ENCODE data around the gene GPR27. TPM values are rescaled to one million over a fixed set of nuclear protein-coding genes. Genes with fewer than 3 reads are reported as not detected.

The GPR27 gene
- total and polyA plus RNA-seq, 2 of the 8 experiments (the other 6 are each of a cell fraction or from before 2014, with no cell fraction given) = 11.3 to 12.5 TPM

DNA sequence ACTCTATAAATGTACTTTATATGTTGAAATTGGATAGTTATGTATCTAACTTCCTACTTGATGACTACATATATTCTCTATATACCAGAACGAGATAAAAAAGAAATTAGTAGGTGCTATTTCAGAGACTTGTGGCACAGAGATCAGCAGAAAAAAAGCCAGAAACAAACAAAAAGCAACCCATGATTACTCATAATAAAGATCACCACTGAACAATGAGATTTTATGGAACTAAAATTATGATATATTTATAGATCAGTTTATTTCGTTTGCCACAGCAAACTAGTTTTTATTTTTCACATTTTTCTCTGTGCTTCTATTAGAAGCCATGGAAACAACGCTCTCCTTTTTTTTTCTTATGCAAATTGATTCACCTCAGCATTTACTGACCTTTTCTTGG lies 46.4 kb downstream of the GPR27 start:
- Histone ChIP-seq H3K36me3 (ENCODE audit: control insufficient read depth in 2 of 4, insufficient read depth in 4 of 4, low read length in 3 of 4) (no peaks in the 10 kb centered on the region), H4K20me1 (replicated peaks in 1 of 2; ENCODE audit: control insufficient read depth in 1 of 2, insufficient read depth in 2 of 2, low read length in 2 of 2) (no peaks in the 10 kb centered on the region), H3K9ac (replicated peaks in 1 of 4; ENCODE audit: extremely low read depth in 1 of 4, low read depth in 3 of 4, low read length in 3 of 4) (no peak overlapping the region), H4K91ac (replicated peaks; ENCODE audit: insufficient read length, low read length) (no peak overlapping the region), H3K79me2 (ENCODE audit: control insufficient read depth in 1 of 2, insufficient read depth in 2 of 2, low read length in 2 of 2) (no peaks in the 10 kb centered on the region), H2BK20ac (ENCODE audit: low read length) (no peak overlapping the region), H2BK12ac (ENCODE audit: low read depth, low read length) (no peak overlapping the region), H3K23me2 (ENCODE audit: low read depth, low read length) (no peaks in the 10 kb centered on the region), H3K18ac (ENCODE audit: extremely low read depth, low read length) (no peak overlapping the region), H3K4me1 (replicated peaks in 1 of 4; ENCODE audit: control insufficient read depth in 3 of 4, insufficient read depth in 4 of 4, low read length in 3 of 4) (peaks cover 0 to 10% (median 6%) of the 10 kb centered on the region in 4 experiments), H2BK15ac (ENCODE audit: low read length) (no peak overlapping the region), H3K27me3 (replicated peaks in 1 of 4; ENCODE audit: control insufficient read depth in 3 of 4, extremely low read depth in 1 of 4, insufficient read depth in 3 of 4, low read length in 3 of 4) (no peaks in the 10 kb centered on the region), H2BK120ac (replicated peaks; ENCODE audit: low read depth, low read length) (no peak overlapping the region), H4K8ac (ENCODE audit: extremely low read depth, insufficient read depth, low read length) (no peak overlapping the region), H2AK5ac (ENCODE audit: low read depth, low read length) (no peak overlapping the region), H3K9me3 (ENCODE audit: insufficient read depth in 2 of 2, low read depth in 1 of 2, low read length in 1 of 2) (no peaks in the 10 kb centered on the region), H3K79me1 (ENCODE audit: low read depth, low read length) (no peaks in the 10 kb centered on the region; the same call in 1 of the 2 replicates), H3K14ac (ENCODE audit: insufficient read length) (no peak overlapping the region), H2AFZ (ENCODE audit: low read length) (no peak overlapping the region), H3K4me3 (ENCODE audit: extremely low read depth in 1 of 4, insufficient read depth in 2 of 4, low read depth in 3 of 4, low read length in 4 of 4) (no peak overlapping the region), H4K5ac (ENCODE audit: insufficient read length, low read depth, low read length) (no peak overlapping the region), H2BK5ac (ENCODE audit: low read depth, low read length) (no peak overlapping the region), H3K27ac (ENCODE audit: low read depth, low read length) (no peak overlapping the region), H3K56ac (replicated peaks; ENCODE audit: insufficient read length, low read depth, low read length) (no peak overlapping the region), H3K23ac (ENCODE audit: insufficient read length) (no peak overlapping the region), H3K4ac (replicated peaks; ENCODE audit: insufficient read length, low read depth, low read length) (no peak overlapping the region), H3K4me2 (ENCODE audit: insufficient read depth in 1 of 2, low read depth in 2 of 2, low read length in 2 of 2) (no peak overlapping the region)
- WGBS, 2 experiments (ENCODE audit: extremely low coverage in 1 of 2, insufficient coverage in 1 of 2, insufficient read length in 1 of 2, insufficient replicate concordance in 2 of 2, low coverage in 1 of 2, low lambda C conversion rate in 2 of 2, missing lambda C conversion rate in 1 of 2) = 48% methylated on average over 3 of the region's 3 CpGs; no CpG with 5 or more reads in 1 of the 2 experiments
- POLR2A ChIA-PET (ENCODE audit: partially characterized antibody) = no interaction called here
- FAIRE-seq (no peak), DNase-seq (ENCODE audit: low read depth in 1 of 2, low spot score in 2 of 2) (no peak)
- CTCF ChIA-PET (ENCODE audit: partially characterized antibody) = interaction anchor here (1.9 kb wide), 1 partner anchor 20 kb away, joined by 4 read pairs; no protein-coding TSS in a partner anchor
- TF ChIP-seq HDAC2 (IDR thresholded peaks at IDR 0.05; ENCODE audit: borderline replicate concordance in 1 of 2, low read depth in 2 of 2, low read length in 2 of 2) (no peak), SIX5 (IDR thresholded peaks at IDR 0.05; ENCODE audit: low read depth, low read length) (no peak), RFX5 (IDR thresholded peaks at IDR 0.05; ENCODE audit: borderline replicate concordance, low read depth, low read length) (no peak), SP4 (IDR thresholded peaks at IDR 0.05; ENCODE audit: low read length) (no peak), NANOG (IDR thresholded peaks at IDR 0.05; ENCODE audit: insufficient read depth, low read depth, low read length, poor library complexity, severe bottlenecking) (no peak), TAF1 (IDR thresholded peaks at IDR 0.05; ENCODE audit: low read depth, low read length) (no peak), CHD2 (IDR thresholded peaks at IDR 0.05; ENCODE audit: low read length) (no peak), ZNF274 (IDR thresholded peaks at IDR 0.05; ENCODE audit: borderline replicate concordance, extremely low read depth, low read length) (no peak)
- TF ChIP-seq, protein P1, sequence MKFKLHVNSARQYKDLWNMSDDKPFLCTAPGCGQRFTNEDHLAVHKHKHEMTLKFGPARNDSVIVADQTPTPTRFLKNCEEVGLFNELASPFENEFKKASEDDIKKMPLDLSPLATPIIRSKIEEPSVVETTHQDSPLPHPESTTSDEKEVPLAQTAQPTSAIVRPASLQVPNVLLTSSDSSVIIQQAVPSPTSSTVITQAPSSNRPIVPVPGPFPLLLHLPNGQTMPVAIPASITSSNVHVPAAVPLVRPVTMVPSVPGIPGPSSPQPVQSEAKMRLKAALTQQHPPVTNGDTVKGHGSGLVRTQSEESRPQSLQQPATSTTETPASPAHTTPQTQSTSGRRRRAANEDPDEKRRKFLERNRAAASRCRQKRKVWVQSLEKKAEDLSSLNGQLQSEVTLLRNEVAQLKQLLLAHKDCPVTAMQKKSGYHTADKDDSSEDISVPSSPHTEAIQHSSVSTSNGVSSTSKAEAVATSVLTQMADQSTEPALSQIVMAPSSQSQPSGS (IDR thresholded peaks at IDR 0.05; ENCODE audit: low read length) = no peak
- TF ChIP-seq, protein P2, sequence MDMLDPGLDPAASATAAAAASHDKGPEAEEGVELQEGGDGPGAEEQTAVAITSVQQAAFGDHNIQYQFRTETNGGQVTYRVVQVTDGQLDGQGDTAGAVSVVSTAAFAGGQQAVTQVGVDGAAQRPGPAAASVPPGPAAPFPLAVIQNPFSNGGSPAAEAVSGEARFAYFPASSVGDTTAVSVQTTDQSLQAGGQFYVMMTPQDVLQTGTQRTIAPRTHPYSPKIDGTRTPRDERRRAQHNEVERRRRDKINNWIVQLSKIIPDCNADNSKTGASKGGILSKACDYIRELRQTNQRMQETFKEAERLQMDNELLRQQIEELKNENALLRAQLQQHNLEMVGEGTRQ (IDR thresholded peaks at IDR 0.05; ENCODE audit: low read length) = no peak
- TF ChIP-seq, protein P3, sequence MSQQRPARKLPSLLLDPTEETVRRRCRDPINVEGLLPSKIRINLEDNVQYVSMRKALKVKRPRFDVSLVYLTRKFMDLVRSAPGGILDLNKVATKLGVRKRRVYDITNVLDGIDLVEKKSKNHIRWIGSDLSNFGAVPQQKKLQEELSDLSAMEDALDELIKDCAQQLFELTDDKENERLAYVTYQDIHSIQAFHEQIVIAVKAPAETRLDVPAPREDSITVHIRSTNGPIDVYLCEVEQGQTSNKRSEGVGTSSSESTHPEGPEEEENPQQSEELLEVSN (IDR thresholded peaks at IDR 0.05) = no peak

All from H1 (cell line).